ENCODE data around the gene ARHGAP15.

DNA sequence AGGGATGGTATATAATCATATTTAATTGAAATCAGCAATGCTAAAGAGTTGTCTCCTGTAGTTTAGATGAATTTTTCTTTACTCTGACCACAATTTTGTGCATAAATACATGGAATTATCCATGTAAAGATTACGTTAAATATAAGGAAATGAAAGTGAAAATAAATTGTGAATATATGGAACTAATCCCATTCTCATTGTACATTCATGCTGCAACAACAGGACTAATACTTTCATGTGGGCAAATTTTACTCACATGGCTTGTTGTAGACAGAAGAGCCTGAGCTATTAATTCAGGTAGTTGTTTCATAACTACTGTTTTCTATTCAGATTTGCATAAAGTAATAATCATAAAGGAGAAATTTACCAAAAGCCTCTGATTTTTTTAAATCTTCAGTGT is 357.8 kb downstream of the ARHGAP15 start:
- TF ChIP-seq, protein P1, sequence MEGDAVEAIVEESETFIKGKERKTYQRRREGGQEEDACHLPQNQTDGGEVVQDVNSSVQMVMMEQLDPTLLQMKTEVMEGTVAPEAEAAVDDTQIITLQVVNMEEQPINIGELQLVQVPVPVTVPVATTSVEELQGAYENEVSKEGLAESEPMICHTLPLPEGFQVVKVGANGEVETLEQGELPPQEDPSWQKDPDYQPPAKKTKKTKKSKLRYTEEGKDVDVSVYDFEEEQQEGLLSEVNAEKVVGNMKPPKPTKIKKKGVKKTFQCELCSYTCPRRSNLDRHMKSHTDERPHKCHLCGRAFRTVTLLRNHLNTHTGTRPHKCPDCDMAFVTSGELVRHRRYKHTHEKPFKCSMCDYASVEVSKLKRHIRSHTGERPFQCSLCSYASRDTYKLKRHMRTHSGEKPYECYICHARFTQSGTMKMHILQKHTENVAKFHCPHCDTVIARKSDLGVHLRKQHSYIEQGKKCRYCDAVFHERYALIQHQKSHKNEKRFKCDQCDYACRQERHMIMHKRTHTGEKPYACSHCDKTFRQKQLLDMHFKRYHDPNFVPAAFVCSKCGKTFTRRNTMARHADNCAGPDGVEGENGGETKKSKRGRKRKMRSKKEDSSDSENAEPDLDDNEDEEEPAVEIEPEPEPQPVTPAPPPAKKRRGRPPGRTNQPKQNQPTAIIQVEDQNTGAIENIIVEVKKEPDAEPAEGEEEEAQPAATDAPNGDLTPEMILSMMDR (IDR thresholded peaks at IDR 0.05), result no peak
- TF ChIP-seq POLR2AphosphoS5 (IDR thresholded peaks at IDR 0.05; ENCODE audit: low read depth, low read length) (no peak), SIN3A (IDR thresholded peaks at IDR 0.05; ENCODE audit: borderline replicate concordance, insufficient read depth, low read depth, low read length) (no peak)
